NCI-H187 (cell line): ENCODE data around the gene DCAF10.
"Not testable (repeated sequence)": the region's sequence is repeated elsewhere in the genome, so short reads cannot be mapped to it uniquely, and the experiment has no call there.

Experiments
- DNase-seq, 2 experiments: peaks; one replicate each; lab custom pipeline; 2025; lab: John Stamatoyannopoulos, UW

Gene DCAF10, protein sequence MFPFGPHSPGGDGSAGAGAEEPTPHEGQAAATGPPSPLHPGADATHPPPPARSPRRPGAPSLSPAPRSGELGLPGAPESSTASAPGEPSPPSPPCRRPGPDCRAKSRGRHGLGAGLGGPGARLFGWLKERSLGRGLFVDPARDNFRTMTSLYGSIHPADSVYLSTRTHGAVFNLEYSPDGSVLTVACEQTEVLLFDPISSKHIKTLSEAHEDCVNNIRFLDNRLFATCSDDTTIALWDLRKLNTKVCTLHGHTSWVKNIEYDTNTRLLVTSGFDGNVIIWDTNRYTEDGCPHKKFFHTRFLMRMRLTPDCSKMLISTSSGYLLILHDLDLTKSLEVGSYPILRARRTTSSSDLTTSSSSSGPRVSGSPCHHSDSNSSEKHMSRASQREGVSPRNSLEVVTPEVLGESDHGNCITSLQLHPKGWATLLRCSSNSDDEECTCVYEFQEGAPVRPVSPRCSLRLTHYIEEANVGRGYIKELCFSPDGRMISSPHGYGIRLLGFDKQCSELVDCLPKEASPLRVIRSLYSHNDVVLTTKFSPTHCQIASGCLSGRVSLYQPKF

DNA sequence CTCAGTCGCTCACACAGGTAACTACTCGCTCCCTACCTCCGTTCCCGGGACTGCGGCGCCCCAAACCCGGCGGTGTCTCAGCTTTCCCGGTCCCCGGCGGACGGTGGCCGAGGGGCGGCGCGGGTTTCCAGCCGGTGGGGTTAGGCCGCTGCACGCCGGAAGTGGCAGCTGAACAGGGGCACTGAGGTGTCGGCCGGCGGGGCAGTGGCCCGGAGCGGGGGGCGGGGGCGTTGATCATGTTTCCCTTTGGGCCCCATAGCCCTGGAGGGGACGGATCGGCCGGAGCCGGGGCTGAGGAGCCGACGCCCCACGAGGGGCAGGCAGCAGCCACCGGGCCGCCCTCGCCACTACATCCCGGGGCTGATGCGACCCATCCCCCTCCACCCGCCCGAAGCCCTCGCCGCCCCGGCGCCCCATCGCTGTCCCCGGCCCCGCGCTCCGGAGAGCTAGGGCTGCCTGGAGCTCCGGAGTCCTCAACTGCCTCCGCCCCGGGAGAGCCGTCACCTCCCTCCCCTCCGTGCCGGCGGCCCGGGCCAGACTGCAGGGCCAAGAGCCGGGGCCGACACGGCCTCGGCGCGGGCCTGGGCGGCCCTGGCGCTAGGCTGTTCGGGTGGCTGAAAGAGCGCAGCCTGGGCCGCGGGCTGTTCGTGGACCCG, at the start of gene DCAF10:
Gene DCAF10, plus strand, starts transcription at position 167 of the 656 bp plus-strand sequence. Its CDS starts 70 bp downstream, at position 237.
- peak; percentile 44 to 47 for DNase-seq

DNA sequence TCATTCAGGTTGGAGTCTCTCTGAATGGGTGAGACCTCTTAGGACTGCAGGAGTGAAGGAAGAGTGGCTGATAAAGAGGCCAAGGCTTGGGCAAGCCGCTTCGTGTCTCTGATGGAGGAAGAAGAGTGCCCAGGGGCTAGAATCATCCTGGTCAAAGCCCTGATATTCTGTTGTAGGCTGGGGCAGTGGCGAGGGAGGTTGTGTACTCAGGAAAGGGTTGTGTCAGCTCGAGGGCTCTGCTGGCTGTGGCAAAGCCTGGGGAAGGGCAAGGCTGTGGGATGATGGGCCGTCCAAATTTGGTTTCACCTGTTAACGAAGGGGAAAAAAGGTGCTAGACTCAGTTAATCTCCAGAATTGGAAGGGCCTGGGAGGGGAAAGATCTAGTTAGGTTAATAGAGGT, 49.4 kb upstream of the DCAF10 start:
- DNase-seq: no peak

DNA sequence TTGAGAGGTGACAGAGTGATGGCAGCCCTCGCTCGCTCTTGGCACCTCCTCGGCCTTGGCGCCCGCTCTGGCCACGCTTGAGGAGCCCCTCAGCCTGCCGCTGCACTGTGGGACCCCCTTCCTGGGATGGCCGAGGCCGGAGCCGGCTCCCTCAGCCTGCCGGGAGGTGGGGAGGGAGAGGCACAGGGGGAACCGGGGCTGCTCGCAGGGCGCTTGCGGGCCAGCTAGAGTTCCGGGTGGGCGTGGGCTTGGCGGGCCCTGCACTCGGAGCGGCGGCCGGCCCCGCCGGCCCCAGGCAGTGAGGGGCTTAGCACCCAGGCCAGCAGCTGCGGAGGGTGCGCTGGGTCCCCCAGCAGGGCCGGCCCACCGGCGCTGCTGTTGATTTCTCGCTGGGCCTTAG, 48.9 kb upstream of the DCAF10 start:
- not testable (repeated sequence) for DNase-seq

DNA sequence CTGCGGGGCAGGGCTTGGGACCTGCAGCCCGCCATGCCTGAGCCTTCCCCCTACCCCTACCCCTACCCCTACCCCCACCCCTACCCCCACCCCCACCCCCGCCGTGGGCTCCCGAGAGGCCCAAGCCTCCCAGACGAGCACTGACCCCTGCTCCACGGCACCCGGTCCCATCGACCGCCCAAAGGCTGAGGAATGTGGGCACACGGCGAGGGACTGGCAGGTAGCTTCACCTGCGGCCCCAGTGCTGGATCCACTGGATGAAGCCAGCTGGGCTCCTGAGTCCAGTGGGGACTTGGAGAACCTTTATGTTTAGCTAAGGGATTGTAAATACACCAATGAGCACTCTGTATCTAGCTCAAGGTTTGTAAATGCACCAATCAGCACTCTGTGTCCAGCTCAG, 48.5 kb upstream of the DCAF10 start:
- not testable (repeated sequence) for DNase-seq

DNA sequence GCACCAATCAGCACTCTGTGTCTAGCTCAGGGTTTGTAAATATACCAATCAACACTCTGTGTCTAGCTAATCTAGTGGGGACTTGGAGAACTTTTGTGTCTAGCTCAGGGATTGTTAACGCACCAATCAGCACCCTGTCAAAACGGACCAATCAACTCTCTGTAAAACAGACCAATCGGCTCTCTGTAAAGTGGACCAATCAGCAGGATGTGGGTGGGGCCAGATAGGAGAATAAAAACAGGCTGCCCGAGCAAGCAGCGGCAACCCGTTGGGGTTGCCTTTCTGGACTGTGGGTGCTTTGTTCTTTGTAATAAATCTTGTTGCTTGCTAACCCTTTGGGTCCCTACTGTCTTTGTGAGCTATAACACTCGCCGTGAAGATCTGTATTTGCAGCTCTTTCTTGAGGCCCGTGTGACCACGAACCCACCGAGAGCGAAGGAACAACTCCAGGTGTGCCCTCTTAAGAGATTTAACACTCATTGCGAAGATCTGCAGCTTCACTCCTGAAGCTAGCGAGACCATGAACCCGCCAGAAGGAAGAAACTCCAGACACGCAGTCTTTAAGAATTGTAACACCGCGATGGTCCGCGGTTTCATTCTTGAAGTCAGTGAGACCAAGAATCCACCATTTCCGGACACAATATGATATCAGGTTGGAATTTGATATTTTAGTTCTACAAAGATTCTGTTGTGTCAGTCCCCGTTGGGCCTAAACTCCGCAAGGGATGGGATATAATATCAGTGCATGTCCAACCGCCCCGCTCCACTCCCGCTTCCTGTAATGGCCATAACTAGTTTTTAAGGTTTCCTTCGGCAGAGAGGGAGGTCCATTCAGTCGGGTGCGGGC, 47.7 kb upstream of the DCAF10 start:
- no peak for DNase-seq

DNA sequence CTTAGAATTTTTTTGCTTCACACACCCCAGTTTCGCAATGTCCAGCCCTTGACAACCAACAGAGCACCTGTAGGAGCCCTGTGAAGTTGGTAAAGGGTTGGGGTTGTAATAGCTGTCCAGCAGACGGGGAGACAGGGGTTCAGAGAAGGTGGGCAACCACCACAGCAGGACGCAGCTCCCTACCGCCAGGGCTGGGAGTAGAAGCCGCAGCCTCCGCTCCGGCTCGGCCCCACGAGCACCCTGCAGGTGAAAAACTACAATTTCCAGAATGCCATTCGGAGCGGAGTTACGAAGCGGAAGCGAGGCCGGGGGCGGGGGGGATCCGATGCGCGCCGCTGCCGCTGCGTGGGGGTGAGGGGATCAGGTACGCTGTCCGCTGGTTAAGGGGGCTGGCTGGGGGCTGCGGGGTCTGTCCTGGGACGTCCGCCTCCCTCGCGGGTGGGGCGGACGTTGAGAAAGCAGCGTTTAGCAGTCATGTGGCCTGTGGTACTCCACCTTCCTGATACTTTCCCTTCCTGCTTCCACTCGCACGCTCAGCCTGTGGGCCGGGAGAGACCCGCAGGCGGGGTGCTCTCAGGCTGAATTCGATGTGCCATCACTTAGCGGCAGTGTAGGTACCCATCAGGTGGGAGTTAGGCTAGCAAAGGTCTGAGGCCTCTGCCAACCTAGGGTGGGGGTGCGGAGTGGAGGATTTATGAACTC, 47.0 kb upstream of the DCAF10 start, which contains the start of gene TRMT10B:
Gene TRMT10B, plus strand, starts transcription at position 317 of the 702 bp plus-strand sequence. CDS start 8,127 bp downstream, outside the sequence.
- no peak for DNase-seq

DNA sequence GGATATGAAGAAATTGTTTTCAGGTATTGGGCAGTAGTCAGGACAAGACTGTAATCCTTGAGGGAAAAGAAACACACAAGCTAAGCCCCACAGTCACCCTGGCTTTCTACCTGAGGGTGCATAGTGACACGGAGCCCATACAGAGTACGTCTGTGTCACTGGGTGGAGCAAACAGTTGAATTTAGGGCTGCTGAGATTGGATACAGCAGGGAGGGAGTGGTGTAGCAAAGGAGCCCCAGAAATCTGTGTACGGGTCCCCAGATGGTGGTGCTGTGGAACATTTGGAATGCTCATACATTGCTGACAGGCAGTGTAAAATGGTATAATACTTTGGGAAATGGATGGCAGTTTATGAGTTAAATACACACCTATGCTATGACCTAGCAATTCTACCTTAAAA, 41.9 kb upstream of the DCAF10 start:
- DNase-seq: no peak

DNA sequence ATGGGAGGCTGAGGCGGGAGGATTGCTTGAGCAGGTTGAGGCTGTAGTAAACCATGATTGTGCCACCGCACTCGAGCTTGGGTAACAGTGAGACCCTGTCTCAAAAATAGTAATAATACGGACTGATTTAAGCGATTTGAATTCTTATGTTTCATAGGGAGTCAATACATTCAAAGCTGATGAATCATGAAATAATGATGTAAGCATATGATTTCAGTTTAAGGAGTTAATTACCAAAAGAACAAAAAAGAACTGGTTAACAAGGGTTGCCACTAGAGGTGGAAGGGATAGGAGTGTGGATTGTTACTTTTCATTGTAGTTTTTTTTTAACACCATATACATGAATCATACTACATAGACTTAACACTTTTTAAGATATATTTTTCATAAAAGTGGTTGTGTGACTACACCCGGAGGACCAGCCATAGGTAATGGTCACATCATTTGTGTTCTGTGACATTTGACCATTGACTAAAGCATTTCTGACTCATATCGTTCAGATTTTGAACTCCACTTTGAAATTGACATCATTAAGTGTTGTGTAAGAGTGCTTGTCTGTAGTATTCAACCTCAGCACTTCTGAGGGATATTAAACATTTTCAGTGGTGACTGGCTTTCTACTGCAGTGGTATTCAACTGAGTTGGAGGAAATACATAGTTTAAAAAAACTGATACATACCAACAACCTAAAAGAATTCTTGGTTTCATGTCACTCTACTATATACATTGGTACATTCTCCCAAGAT, 40.0 kb upstream of the DCAF10 start:
- DNase-seq: no peak

DNA sequence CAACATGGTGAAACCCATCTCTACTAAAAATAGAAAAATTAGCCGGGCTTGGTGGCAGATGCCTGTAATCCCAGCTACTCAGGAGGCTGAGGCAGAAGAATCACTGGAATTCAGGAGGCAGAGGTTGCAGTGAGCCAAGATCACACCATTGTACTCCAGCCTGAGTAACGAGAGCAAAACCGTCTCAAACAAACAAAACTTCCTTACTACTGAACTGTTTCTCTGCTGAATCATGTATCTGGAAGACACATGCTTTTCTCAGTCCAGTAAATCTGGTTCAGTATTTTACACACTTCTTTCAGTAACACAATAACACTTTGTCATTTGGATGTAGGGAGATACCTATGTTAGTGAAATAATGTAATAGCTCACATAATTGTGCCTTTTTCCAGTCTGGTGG, 39.1 kb upstream of the DCAF10 start:
- DNase-seq: no peak

DNA sequence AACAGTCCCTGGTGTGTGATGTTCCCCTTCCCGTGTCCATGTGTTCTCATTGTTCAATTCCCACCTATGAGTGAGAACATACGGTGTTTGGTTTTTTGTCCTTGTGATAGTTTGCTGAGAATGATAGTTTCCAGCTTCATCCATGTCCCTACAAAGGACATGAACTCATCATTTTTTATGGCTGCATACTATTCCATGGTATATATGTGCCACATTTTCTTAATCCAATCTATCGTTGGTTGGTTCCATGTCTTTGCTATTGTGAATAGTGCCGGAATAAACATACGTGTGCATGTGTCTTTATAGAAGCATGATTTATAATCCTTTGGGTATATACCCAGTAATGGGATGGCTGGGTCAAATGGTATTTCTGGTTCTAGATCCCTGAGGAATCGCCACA, 35.3 kb upstream of the DCAF10 start:
- not testable (repeated sequence) for DNase-seq

DNA sequence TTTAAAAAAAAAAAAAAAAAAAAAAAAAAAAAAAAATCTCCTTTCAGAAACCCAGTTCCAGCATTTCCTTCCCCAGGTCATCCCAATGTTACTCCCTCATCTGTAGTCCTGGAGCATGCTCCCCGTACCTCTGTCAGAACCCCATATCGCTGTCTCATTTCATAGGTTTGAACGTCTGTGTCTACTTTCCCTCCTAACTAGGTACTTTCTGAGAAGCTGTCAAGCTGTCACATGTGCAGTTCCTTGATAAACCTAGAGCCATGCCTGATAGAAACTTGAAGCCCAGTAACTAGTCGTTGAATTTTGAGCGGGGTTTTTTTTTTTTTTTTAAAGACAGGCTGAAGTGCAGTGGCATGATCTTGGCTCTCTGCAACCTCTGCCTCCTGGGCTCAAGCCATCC, 31.3 kb upstream of the DCAF10 start:
- no peak for DNase-seq

DNA sequence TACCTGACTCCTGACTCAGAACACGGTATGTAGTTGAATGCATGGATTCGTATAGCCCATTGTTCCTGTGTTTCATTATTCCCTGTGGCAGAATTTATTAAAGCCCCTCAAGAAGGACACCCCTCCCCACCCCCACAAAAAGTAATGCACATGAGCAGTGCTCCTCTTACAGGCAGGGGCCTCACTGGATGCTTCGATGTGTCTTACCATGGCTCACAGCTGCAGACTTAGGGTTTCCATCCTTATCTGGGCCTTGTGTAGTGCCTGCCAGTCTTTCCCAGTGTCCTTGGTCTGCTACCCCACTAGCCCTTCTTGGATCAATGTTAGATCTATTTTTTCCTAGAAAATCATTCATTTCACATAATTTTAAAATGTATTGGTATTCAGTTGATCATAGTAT, 30.6 kb upstream of the DCAF10 start:
- DNase-seq: no peak

DNA sequence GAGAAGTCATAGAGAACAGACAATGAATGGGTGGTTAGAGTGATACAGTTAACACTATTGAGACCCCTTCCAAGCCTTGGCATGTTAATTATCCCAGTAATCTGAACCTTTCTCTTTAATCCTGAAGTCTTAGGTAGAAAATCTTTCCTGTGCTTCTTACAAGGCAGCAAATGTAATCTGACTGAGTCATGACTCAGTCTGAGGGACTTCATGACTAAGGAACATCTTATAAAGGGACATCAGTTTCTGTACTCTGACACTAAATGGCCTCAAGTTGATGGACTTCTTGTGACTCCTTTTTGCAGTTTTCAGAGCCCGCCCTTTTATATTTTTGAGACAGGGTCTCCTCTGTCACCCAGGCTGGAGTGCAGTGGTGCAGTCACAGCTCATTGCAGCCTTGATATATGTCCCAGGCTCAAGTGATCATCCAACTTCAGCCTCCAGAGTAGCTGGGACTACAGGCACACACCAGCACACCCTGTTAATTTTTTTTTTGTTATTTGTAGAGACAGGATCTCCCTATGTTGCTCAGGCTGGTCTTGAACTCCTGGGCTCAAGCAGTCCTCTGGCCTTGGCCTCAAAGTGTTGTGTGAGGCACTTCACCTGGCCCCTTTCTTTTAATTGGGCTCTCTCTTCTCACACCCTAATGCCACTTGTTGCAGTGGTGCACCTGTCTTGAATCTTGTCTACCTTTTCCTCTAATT, 25.2 kb upstream of the DCAF10 start:
- no peak for DNase-seq

DNA sequence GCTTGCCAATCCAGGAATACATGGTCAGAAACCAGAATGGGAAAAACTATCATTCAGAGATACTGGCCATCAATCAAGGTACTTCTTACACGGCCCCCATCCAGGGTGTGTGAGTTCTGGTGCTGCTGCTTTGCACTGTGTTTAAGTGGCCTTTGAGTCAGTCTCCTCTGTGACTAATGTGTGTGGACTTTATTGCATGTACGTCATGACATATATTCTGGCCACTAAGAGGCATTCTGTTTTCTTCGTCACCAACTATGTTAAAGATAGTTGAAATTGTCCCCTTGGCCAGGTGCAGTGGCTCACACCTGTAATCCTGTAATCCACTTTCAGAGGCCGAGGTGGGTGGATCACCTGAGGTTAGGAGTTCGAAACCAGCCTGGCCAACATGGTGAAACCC, 24.3 kb upstream of the DCAF10 start:
- no peak for DNase-seq

DNA sequence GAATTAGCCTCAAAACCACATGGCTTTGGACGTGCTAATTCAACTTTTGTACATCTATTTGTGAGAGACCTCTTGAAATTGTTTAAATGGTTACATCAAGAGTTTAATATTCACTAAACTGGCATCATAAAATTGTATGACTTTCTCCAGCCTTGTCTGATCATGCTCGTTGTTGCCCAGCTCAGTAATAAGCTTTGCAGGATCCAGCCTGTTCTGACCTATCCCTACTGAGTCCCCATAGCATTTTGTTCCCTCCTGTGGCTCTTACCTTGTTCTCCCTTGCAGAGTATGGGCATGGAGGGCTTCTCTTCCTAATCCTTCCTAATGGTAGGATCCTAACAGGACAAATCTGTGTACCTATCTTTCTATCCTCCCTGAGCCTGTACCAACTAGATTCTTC, 22.1 kb upstream of the DCAF10 start:
- DNase-seq: no peak

DNA sequence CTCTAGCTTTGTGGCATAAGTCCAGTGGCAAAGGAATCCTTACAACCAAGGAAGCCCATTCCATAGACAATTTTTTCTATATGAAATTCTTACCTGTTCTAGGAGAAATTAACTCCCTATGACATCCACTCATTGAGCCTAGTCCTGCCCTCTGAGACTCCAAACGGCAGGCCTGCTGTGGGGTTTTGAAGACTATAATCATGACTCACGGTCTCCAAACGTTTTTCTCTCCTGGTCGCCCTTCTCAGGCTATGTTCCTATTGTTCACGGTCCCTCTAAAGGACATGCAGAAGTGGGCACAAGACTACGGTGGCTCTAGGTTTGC, 16.3 kb upstream of the DCAF10 start:
- no peak for DNase-seq

DNA sequence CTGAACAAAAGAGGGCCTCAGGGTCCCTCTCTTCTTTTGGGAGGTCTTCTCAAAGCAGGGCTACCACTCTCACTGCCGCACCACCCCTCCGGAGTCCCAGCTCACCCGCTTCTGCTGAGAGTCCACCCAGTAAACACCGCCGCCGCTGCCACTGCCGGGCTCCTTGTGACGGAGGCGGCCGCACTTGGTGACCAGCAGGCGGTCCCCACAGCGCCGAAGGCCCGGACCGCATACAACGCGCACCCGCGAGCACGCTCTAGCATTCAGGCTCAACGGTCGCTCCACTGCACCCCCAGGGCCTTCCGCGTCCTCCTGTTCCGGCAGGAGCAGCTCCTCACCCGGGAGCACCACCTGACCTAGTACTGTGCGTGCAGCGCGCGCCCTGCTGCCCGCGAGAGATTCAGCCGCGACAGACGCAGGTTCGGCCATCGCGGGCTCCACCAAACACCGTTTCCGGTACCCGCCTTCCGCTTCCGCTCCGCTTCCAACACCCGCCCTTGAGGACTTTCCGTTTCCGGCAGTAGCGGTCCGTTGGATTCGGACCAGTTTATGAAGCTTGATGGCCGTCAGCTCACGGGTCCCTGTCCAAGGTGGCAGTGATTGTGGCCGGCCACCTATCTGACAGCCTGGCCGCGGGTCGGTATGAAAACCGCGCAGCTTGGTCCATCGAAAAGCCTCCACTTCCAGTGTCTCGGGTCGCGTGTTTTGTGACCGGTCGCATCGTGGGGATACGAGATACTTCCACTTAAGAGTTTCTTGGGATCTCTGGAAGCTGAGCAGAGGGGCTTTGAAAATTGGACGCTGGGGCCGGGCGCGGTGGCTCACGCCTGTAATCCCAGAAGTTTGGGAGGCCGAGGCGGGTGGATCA, 15.7 kb upstream of the DCAF10 start, which contains the start of gene EXOSC3:
Gene EXOSC3, minus strand, starts transcription at position 449 of the 868 bp plus-strand sequence. Its CDS starts 20 bp downstream, at position 429.
- peak; percentile 58 to 63 for DNase-seq

DNA sequence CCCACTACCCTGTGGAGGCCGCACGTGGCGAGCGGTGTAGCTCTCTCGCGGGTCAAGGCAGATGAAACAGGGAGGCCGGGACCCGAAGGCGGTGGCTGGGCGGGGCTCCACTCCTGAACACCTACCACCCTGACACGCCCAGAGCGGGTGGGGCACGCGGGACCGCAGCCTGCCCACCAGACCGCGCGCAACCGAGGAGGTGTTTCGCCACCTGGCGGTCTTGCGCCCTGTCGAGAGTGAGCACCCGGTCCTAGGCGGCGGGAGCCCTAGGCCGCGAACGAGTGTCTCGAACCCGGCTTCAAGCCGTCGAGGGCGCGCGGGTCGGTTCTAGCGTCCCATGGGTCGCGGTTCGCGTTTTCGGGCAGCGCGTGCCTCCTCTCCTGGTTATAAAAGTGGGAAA, 13.5 kb upstream of the DCAF10 start:
- no peak for DNase-seq

DNA sequence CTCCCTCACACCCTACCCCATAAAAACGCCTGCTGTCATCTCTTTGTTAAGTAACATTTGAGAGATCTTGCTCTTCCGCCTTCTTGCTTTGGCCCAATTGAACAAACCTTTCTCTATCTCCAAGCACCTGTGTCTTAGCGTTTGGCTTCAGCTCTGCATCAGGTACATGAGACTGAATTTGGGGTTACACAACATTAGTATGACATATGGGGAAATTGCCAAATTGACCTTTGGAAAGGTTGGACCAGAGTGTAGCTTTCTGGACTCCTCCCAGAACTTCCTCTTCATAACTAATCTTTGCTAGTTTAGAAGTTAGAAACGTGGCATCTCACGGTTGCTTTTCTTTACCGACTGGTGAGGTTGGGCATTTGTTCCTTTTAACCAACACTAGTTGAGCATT, 12.3 kb upstream of the DCAF10 start:
- DNase-seq: no peak
